ENCODE measurements around the gene GOLGA8B.
"Not testable (repeated sequence)": the region's sequence is repeated elsewhere in the genome, so short reads cannot be mapped to it uniquely, and the experiment has no call there.

GOLGA8B gene, protein sequence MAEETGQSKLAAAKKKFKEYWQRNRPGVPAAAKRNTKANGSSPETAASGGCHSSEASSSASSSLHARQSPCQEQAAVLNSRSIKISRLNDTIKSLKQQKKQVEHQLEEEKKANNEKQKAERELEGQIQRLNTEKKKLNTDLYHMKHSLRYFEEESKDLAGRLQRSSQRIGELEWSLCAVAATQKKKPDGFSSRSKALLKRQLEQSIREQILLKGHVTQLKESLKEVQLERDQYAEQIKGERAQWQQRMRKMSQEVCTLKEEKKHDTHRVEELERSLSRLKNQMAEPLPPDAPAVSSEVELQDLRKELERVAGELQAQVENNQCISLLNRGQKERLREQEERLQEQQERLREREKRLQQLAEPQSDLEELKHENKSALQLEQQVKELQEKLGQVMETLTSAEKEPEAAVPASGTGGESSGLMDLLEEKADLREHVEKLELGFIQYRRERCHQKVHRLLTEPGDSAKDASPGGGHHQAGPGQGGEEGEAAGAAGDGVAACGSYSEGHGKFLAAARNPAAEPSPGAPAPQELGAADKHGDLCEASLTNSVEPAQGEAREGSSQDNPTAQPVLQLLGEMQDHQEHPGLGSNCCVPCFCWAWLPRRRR

DNA sequence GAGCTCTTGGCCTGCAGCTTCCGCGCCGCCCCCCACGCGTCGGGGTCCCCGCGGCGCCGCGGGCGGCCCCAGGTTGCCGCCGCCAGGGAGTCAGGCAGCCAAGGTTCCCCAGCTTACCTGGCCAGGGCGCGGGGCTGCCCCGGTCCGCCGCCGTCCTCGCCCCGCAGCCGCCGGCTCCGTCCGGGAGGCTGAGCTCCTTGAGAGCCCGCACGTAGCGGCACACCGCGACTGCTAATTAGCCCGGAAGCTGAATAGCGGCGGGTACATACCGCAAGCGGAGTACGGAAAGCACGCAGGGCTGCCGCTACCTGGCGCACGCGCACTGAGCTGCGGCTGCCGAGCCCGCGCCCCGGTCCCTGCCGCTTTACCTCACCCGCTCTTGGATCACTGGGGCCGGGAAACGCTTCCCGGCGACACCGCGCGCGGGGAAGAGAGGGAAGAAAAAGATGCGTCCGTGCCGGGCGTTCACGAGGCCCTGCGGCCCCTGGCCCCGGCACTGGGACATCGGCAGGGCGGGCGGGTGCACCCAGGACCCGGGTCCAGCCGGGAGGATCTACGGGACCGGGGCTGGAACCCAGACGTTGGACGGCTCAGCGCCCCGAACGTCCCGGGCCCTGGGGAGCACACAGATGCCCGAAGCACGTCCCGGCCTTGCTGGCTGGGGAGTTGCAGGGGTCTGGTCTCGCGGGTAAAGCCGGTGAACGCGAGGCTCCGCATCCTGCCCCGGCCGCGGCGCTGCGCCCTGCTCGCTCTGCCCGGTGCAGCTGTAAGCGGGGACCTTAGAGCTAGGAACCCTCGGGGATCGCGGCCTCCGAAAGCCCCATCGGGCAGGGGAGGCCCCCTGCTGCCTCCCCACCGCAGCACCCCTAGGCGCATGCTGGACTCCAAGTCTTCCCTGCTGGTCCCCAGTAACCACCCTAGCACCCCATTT lies at the start of gene GOLGA8B:
GOLGA8B (minus strand) TSS at position 253 of the 931 bp plus-strand sequence. CDS start 47,739 bp downstream, outside the sequence.
- DNase-seq (ENCODE audit: low read depth in 2 of 2), result peak; percentile 53 to 69

DNA sequence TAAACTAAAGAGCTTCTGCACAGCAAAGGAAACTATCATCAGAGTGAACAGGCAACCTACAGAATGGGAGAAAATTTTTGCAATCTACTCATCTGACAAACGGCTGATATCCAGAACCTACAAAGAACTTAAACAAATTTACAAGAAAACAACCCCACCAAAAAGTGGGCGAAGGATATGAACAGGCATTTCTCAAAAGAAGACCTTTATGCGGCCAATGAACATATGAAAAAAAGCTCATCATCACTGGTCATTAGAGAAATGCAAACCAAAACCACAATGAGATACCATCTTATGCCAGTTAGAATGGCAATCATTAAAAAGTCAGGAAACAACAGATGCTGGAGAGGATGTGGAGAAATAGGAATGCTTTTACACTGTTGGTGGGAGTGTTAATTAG lies 49.7 kb upstream of the GOLGA8B start:
- not testable (repeated sequence) for DNase-seq (ENCODE audit: low read depth in 2 of 2)

DNA sequence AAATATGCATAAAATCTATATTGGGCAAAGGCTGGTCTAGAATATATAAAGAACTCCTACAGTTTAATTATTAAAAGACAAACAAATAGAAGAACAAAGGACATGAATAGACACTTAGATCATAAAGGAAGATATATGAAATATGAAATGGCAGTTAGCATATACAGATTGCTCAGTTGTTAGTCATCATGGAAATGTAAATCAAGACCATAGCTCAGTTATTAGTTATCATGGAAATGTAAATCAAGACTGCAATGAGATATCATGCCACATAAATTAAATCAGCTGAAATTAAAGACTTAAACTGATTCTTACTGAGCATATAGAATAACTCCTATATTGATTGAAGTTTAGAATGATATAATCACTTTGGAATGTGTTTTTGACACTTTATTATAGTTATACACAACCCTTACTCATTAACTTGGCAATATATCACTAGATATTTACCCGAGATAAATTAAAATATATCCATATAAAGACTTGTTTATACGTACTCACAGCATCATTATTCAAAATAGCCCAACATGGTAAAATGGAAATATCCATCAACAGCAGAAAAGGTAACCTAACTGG lies 45.2 kb upstream of the GOLGA8B start:
- no peak for DNase-seq (ENCODE audit: low read depth in 2 of 2)

DNA sequence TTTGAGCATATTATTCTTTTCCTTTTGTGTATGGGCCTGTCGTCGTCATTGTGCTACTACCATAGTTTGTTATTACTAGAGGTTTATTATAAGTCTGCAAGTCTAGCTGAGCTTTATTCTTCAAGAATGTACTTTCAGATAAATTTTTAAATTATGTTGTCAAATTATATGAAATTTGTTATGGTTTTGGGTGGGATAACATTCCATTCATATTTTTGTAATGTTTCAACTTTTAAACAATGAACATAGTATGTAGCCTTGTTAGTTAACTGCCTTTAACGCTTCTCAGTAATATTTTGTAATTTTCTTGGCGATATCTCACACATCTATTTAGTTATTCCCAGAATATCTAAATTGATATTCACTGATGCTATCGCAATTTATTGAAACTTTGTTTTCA lies 41.6 kb upstream of the GOLGA8B start:
- DNase-seq (ENCODE audit: low read depth in 2 of 2), result no peak

DNA sequence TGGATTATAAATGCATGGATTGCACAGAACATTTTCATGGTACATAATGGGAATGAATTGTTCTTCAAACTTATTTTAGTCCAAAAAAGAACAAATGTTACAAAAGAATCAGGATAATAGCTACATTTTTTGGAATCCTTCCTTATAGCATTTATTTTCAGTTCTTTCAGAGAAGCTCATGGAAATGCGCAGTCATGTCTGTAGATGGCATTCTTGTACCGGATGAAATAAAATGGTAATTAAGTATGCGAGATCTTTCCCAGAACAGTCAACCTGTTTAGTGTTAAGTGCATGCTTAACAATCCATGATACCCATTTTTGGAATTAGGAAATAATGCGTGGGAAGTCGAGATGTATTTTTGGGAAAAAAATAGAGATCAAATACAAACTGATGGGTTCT lies 38.2 kb upstream of the GOLGA8B start:
- DNase-seq (ENCODE audit: low read depth in 2 of 2), result no peak

DNA sequence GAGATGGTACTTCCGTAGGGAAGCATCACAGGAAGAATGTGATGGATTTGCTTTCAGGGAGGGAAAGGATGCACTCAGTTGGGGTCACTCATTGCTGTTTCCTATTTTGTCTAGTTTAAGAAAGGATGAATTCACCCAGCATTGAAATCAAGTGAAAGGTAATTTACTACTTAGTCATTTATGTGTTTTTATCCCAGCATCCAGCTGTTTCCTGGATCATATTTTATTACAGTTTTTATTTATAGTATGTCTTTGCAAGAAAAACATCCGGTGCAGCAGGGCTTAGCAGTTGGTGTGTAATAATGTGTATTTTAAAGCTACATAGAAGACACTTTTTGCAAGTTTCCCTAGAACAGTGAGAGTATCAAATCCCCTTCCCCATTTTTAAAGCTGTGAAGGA lies 37.4 kb upstream of the GOLGA8B start:
- DNase-seq (ENCODE audit: low read depth in 2 of 2), result no peak

DNA sequence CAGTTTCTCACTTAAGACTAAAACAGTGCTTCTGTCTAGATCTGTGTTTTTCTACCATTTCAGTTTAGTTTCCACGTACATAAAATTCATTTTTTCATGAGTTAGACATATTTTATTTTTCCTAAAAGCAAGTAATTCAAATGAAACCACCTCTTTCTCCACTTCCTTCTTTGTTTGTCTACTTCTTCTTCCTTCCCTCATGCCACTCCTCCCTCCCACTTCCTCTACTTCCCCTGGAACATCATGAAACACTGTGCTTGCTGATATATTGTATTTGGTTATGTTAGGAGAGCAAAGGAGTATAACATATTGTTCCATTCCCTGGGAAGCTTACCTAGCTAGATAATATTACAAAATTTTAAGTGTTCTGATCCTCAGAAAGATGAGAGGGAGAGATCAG lies 36.7 kb upstream of the GOLGA8B start:
- no peak for DNase-seq (ENCODE audit: low read depth in 2 of 2)

DNA sequence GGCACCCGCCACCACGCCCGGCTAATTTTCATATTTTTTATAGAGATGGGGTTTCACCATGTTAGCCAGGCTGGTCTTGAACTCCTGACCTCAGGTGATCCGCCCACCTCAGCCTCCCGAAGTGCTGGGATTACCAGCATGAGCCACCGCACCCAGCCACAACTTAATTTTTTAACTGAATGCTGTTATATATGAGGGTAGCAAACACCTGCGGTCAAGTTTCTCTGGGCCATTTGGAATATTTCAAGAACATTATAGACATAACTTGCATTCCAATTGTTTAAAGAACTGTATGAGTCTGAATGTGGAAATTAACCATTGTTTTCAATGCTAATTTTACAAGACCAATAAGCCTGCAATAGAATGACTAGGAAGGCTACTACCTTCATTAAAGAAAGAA lies 35.7 kb upstream of the GOLGA8B start:
- no peak for DNase-seq (ENCODE audit: low read depth in 2 of 2)

DNA sequence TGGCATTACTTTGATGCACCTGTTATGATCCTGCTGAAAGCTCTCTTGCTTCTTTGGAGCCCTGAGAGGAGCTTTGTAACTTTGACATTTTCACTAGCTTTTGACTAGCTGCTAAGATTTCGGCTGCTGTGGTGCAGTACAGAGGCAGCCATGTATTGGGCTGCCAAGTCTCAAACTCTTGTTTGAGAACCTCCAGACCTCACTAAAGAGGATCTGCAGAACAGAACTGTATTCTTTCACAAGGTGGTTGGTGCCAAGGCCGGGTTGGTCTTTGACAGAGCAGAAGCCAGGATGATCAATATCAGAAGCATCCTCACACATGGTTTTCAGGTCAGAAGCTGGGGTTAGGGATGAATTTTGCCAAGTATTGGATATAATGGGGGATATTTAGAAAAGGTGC lies 34.6 kb upstream of the GOLGA8B start:
- no peak for DNase-seq (ENCODE audit: low read depth in 2 of 2)

DNA sequence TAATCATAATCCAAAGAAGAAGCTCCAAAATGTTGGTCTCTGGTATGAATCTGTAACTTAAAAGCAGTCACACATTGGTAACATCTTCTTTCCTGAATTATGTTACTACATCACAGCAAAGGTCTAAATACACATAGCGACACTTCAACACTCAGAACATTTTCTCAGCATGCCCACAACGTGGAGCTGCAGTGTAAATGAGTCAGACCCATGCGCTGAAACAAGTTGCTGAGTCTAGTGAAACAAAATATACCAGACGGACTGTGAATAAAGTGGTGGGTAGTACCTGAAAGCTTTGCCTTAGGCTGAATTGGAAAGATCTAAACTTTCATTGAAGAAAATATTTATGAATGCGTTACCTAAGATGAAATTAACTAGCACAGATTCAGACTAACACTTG lies 33.2 kb upstream of the GOLGA8B start:
- no peak for DNase-seq (ENCODE audit: low read depth in 2 of 2)

DNA sequence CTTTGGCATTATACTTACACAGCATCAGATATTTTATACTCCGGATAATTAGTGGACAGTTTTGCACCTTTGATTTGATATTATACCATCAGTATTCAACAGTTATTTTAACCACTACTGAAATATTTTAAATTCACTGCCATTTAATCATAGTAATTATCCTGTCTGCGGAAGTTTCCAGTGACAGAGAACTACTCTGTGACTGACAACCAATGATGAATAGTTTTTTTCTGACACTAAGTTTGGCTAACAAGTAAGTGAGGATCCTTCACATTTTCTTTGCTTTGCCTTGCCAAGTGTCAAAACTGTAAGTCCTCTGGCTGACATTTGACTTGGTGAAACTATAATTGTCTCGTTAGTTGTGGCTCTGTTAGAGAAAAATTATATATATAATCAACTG lies 30.5 kb upstream of the GOLGA8B start:
- no peak for DNase-seq (ENCODE audit: low read depth in 2 of 2)

DNA sequence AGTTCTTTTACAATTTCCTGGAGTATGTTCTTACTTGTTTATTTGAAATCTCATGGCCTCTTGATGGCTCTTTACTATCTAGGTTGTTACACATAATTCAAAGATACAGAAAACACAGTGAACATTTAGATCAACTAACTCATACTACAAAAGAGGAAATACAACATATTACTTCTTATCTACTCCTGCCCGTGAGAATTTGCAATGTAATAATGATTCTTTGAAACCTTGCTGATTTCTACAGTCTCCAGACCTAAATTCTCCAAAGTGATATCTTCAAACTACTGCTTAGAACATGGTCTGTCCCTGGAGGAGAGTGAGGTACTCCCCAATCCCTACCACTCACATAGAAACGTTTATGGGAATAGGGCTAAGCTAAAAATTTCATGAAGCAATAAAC lies 29.9 kb upstream of the GOLGA8B start:
- DNase-seq (ENCODE audit: low read depth in 2 of 2), result no peak

DNA sequence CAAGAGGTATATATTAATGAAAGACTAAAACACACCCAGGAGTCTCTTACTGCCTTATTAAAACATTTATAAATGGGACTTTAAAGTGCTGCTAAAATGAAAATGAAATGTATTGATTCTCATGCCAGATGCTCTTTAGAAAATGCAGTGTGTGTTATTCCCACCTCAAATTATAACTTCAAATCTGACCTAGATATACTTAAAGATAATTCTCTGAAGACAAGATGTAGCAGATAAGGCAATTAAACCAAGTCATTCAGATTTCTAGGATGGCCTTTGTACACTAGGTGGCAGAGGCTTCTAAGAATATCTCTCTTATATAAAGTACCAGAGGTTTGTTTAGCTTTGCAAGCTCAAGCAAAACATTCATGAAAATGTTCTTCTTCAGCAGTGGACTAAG lies 26.9 kb upstream of the GOLGA8B start:
- DNase-seq (ENCODE audit: low read depth in 2 of 2), result no peak

DNA sequence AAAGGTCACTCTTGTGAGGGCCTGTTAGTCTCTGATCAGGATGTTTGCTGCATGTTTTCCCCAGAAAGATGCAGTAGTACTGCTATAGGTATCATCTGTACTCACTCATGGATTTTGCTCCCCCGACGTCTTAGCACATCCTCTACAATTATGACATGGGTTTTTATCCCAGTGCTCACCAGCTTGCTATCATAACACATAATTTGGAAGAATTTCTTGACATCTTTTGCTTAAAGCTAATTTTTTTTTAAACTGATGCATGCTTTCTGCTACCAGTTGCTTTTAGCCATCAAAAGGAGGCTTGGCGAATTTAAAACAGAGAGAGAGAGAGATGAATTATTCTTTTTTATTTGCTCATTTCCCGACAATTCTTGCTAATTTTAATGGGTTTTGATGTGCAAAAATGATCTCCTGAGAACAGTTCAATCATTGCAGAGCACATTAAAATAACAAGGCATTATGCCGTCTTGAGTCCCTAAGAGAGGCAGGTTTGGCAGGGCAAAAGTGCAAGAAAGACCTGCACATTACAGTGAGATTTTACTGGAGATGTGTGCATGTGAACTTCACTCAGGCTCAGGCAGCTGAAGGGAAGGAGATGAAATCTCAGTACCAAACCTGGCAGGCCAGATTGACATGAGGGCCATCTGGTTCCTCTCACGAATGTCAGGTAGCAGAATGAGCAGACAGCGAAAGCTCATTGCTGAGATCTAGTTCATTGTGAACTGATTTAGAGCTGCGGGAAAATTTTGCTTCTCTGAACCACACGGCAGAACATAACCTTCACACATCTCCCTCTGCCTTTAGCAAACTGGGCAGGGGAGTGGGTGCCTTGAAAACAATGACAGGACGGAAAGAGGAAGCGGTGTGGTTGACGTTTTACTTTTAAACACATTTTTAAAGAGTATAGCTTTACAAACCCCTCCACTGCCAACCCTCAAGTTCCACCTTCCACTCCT lies 25.9 kb upstream of the GOLGA8B start:
- DNase-seq (ENCODE audit: low read depth in 2 of 2), result no peak

DNA sequence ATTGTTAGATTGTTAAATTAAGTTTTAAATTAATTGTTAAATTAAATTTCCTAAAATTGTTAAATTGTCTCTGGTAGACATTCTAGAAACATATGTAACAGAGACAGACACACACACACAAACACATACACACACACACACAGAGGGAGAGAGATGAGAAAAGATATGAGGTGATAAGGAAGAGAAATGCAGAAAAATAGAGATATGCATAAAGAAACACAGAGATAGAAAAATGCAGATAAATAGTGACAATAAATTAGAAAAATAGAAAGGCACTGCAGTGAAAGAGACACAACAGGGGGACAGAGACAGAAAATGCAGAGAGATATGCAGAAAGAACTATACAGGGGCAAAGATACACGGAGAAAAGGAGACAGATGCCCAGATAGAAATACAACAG lies 25.1 kb upstream of the GOLGA8B start:
- no peak for DNase-seq (ENCODE audit: low read depth in 2 of 2)

DNA sequence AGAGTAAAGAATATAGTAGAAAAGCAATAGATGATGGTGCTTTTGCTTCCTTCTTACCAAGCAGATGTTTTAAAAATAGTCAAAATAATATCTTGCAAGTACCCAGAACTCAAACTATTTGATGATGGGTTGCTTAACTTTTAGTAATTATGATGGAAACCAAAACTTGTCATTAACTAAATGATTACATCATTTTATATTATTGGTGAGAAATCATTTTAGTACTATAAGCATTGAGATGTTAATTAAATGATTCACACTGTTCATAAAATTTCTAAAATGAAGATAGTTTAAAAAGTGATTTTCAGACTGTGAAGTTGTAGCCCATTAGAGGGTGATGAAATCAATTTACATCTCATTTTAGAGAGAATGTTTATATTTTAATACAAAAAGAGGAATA lies 24.4 kb upstream of the GOLGA8B start:
- no peak for DNase-seq (ENCODE audit: low read depth in 2 of 2)

DNA sequence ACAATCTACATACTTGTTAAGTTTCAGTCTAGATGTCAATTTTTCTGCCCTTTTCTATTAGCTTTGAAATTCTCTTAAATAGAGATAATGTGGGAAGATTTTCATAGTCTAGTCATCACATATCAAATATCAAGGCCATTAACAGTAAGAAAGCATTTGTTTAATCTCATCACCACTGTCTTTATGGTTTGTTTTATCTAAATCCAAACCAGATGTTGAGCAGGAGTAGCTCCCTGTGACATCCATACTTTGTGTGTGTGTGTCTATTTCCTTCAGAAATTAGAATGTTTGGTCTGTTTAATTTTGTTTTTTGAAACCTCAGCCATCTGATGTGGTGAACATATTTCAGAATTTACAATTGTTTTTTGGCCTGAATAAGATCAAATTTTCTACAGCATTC lies 23.1 kb upstream of the GOLGA8B start:
- DNase-seq (ENCODE audit: low read depth in 2 of 2), result no peak

DNA sequence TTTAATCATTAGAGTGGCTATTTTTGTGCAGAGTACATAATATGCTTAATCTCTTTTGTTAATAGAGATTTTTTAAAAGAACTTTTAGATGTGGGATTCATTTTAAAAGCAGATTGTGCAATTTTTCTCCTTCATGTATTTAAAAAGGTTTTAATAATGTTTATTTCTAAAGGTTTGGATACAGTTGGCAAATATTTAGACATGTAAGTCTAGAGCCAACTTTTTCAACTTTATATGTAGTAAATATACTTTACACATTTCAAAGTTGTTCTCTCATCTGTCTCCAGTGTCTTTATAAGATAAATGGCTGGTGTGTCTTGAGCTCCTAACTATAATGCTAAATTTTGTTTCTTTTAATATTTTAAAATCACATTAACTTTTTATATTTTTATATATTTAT lies 22.7 kb upstream of the GOLGA8B start:
- DNase-seq (ENCODE audit: low read depth in 2 of 2), result no peak

DNA sequence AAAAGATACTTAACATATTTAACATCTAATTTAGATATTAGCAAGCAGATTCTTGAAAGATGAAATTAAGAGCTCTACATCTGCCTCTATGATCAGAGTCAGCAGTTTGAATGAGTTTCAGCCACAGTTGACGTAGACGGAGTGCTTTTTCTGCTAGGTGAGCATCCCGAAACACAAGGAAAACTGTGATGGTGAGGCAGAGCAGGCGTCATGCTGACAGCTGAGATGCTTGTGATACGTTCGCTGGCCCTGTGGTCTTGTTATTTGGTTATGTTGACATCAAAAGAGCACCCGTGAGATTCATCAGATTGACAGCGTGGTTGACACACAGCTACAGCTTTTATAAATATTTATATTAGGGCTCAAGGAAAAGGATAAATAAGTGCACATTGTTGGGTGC lies 19.6 kb upstream of the GOLGA8B start:
- no peak for DNase-seq (ENCODE audit: low read depth in 2 of 2)

DNA sequence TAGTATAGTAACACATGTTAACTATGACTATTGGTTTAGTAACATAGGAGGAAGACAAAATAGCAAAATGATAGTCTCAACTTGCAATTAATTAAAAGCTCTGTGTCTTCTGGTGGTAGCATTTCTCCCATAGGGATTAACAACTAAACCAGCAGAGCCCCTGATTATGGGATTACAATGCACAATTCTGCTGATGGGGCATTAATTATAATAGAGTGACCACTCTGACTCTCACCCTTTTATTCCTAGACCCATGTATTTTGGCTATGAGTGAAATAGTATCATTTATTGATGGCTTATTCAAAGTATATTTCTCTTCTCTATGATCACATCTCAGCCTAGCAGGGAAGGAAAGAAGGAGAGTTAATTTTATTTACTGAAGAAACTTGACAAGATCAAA lies 17.5 kb upstream of the GOLGA8B start:
- no peak for DNase-seq (ENCODE audit: low read depth in 2 of 2)
